Activated CD8-positive, alpha-beta memory T cell treated with anti-CD3 and anti-CD28 coated beads for 36 hours (primary cell): ENCODE results near the gene THADA. TPM values are rescaled to one million over a fixed set of nuclear protein-coding genes. Genes with fewer than 3 reads are reported as not detected.
"Not testable (repeated sequence)": the region's sequence is repeated elsewhere in the genome, so short reads cannot be mapped to it uniquely, and the experiment has no call there.

Source experiments
- CTCF ChIA-PET: fragments of 350-600 bp; sonication (Branson Sonifier 250); formaldehyde crosslinking; loops from one replicate; lab custom pipeline; 2021; ENCODE audit warnings: antibody characterized with exemption; lab: Charles Lee
- POLR2A ChIA-PET: fragments of 350-600 bp; sonication (Branson Sonifier 250); formaldehyde crosslinking; loops from one replicate; lab custom pipeline; 2021; ENCODE audit warnings: antibody characterized with exemption; lab: Charles Lee
- total RNA-seq, 2 experiments: library from RNA; stranded (reverse); gene quantifications; one replicate each; pipeline ENCODE4 v1.2.3, GENCODE V29; 2021

THADA gene
- total RNA-seq, 2 experiments from 2014 or later, result 52.7 to 54.2 TPM

DNA sequence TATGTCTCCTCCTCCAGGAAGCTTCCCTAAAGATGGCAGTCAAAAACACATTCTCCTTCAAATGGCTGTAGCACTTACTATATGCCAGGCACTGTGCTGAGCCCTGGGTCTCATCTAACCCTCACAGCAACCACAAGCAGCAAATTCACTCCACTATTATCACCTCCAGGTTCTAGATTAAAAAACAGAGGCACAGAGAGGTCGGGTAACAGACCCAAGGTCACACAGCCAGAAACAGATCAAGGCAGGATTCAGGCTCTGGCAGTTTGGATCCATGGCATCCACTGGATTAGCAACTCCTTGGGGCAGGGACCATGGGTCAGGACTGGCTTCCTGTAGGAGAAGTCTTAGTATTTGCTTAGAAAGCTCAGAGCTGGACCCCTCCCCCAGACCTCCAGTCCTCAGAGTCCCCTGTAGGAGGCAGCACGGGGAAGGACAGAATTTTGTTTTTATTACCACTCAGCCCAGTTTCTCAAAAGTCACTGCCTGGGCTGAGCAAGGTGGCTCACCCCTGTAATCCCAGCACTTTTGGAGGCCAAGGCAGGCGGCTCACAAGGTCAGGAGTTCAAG, 403.8 kb downstream of the THADA start:
- CTCF ChIA-PET, result interaction anchor here (0.8 to 1.0 kb wide), 2 partner anchors 32 to 52 kb away, joined by 3 read pairs; no protein-coding TSS in a partner anchor
- POLR2A ChIA-PET, result interaction anchor here (0.6 to 1.2 kb wide), 3 partner anchors 12 to 60 kb away, joined by 3 read pairs; no protein-coding TSS in a partner anchor

DNA sequence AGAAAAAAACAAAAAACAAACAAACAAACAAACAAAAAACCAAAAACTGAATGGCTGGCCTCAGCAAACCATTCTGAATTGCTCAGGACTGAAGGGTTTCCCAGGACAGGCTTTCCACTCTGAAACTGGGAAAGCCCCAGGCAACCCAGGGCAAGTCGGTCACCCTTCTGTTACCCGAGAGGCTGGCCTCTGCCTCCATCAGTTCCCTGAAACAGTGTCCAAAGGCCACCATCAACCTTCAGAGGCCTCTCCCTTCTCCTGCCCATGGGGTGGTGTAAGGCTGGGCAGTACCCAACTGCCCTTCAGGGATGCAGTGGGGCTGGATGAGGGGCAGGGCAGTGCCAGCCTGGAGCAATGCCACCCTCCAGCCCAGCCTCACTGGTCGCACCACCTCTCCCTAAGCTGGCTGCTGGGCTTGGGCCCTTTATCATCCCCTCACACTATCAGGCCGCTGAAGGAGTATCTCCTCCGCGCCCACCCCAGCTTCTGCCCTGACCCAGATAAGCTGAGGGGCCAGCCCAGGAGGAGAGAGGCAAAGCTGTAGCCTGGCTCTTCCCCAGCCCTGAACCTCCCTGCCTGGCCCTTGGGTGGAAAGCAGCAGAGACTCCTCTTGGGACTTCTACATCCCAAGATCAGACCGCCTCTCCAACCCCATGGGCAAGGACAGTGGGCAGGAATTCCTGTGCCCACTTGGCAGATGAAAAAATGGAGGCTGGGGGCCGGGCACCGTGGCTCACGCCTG, 405.4 kb downstream of the THADA start:
- ChIA-PET POLR2A (interaction anchor here (0.6 kb wide), 1 partner anchor 22 kb away, joined by 5 read pairs; no protein-coding TSS in a partner anchor), CTCF (no interaction called here)

DNA sequence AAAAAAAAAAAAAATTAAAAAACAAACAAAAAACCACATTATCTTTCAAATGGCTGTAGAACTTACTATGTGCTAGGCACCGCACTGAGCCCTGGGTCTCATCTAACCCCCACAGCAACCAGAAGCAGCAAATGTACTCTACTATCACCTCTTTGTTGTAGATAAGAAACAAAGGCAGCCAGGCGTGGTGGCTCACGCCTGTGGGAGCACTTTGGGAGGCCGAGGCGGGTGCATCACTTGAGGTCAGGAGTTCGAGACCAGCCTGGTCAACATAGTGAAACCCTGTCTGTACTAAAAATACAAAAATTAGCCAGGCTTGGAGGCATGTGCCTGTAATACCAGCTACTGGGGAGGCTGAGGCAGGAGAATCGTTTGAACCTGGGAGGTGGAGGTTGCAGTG, 406.0 kb downstream of the THADA start:
- POLR2A ChIA-PET, result not testable (repeated sequence)
- CTCF ChIA-PET, result interaction anchor here (0.6 kb wide), 1 partner anchor 244 kb away, joined by 3 read pairs; no protein-coding TSS in a partner anchor

DNA sequence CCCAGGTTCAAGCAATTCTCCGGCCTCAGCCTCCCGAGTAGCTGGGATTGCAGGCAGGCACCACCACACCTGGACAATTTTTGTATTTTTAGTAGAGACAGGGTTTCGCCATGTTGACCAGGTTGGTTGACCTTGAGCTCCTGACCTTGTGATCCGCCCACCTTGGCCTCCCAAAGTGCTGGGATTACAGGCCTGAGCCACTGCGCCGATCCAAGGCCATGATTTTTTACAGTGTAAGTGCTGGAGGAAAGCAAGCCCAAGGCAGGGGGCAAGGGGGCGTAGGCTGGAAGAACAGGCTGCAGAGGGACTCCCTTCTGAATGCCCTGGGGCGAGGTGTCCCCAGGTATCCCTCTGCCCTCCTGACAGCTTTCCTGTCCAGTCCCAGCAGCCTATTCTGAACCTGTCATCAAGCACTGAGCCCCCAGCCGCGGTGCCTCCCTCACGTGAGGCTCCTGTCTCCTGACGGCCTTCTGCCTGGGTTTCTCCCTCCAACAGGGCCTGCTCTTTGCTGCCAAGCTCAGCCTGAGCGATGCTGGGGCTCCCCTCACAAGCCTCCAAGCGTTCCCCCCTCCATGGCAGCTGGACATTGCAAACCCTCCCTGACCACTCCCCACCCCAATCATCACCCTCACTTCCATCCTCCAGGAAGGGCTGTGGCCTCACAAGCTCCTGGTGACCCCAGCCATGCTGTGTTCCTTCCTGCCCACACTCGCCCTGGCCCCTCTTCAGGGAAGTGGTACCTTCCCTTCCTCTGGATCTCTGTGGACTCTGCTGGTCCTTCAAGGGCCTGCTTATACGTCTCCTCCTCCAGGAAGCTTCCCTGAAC, 407.1 kb downstream of the THADA start:
- POLR2A ChIA-PET, result interaction anchor here (0.6 kb wide), 1 partner anchor 31 kb away, joined by 4 read pairs; no protein-coding TSS in a partner anchor
- CTCF ChIA-PET, result interaction anchor here (0.7 to 1.1 kb wide), 2 partner anchors 40 kb away, joined by 3 to 5 read pairs; no protein-coding TSS in a partner anchor

DNA sequence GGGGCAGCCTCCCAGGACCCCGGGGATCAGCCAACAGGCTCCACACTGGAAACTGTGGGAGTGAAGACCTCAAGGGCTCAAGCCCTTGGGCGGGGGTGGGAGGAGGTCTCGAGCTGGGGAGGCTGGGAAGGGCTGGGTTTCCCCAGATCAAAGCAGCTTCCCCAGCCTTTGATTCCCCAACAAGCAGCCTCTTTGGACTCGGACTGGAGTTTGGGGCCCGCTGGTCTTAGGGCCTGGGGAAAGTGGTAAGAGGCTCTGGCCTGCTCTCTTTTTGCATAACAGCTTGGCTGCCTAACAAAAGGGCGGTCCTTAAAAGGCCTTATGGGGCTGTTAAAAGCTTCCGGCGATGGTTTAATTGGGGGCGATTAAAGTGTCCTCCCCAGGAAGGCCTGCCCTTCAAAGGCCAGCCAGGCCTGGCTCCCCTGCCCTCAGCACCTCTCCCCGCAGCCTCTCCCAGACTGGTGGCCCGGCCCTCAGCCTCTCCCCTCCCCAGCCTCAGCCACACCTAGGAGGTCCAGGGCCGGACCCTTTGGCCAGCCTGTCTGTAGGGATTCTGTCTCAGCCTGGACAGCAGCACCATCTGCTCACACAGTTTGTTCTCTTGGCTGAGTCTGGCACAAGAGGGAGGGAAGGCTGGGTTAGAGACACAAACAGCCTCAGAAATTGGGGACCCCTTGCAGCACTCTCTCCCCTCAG, 409.0 kb downstream of the THADA start:
- ChIA-PET POLR2A (no interaction called here), CTCF (interaction anchor here (0.9 to 1.1 kb wide), 3 partner anchors 14 to 60 kb away, joined by 3 to 5 read pairs (median 3); no protein-coding TSS in a partner anchor)

DNA sequence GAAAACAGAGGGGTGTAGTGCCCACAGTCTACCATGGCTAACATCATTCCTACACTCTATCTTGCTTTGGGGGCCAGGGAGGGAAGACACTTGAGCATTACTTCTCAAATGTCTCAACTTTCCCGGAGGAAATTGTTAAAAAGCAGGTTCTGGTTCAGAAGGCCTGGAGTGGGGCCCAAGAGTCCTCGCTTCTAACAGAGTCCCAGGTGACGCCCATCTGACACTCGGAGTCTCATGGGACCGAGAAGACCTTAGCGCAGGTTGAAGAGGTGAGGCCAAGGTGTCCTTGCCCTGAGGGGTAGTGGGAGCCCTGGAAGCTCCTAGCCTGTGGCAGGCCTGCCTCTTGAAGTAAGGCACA, 409.5 kb downstream of the THADA start:
- CTCF ChIA-PET, result interaction anchor here (1.1 kb wide), 1 partner anchor 16 kb away, joined by 5 read pairs; no protein-coding TSS in a partner anchor
- POLR2A ChIA-PET, result no interaction called here

GRCh38 chr2:43185146-43185545, 410.7 kb downstream of the THADA start:
- CTCF ChIA-PET, result interaction anchor here (0.9 to 1.7 kb wide), 2 partner anchors 10 to 51 kb away, joined by 3 to 5 read pairs; no protein-coding TSS in a partner anchor
- POLR2A ChIA-PET, result no interaction called here

DNA sequence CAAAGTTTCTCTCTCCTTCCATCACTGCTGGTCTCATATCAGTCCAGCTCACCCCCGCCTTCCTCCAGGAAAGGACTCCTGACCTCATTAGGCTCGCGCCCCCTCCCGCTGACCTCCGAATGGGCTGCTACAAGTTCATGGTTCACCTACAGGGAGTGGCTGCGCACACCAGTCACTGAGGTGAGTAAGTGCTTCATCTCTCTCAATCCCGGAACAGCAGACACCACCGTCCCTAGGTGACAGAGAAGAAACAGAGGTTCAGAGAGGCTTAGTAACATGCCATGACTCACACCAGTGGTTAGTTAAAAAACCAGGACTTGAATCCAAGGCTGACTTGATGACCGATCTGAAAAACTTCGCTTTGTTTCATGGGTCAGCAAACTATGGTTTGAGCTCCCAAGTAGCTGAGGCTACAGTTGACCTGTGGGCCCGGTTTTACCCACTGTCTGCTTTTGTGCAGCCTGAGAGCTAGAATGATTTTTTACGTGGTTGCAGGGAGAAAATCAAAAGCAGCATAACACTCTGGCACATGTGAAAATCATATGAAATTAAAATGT, 411.4 kb downstream of the THADA start:
- POLR2A ChIA-PET, result no interaction called here
- CTCF ChIA-PET, result interaction anchor here (0.9 to 1.7 kb wide), 2 partner anchors 10 to 50 kb away, joined by 3 to 5 read pairs; no protein-coding TSS in a partner anchor

- POLR2A ChIA-PET, result interaction anchor here (0.7 kb wide), 1 partner anchor 9 kb away, joined by 5 read pairs; no protein-coding TSS in a partner anchor
- CTCF ChIA-PET, result interaction anchor here (0.6 to 1.7 kb wide), 3 partner anchors 9 to 518 kb away, joined by 3 to 5 read pairs (median 3); no protein-coding TSS in a partner anchor
Measured at GRCh38 chr2:43183743-43184142, 412.1 kb downstream of the THADA start.

DNA sequence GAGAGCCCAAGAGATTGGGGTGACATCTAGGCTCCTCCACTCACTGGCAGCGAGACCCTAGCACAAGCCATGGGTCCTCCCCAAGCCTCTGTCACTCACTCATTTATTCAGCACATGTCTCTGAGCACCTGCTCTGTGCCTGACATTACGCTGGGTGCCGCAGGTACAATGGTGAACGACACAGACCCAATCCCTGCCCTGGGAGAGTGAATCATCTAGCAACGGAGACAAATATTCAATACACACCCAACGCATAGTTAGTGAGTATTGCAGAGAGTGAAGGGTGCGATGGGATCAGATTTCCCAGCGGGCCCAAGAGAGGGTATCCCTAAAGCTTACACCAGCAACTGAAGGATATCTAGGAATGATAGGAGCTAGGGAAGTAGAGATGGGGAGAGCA, 414.9 kb downstream of the THADA start:
- CTCF ChIA-PET, result interaction anchor here (3.6 kb wide), 1 partner anchor 11 kb away, joined by 16 read pairs; no protein-coding TSS in a partner anchor
- POLR2A ChIA-PET, result interaction anchor here (0.5 kb wide), 1 partner anchor 11 kb away, joined by 3 read pairs; no protein-coding TSS in a partner anchor

Other genes starting within 250 kb of the THADA start
- under 1 TPM; 0.50 to 0.70 TPM for gene PLEKHH2, start 41.2 kb upstream of the THADA start, total RNA-seq
- gene C1GALT1C1L, start 80.4 kb upstream of the THADA start, total RNA-seq, result under 1 TPM in 1 of 2 experiments, not detected in 1; 0.21 TPM
- gene DYNC2LI1, start 178.0 kb upstream of the THADA start, total RNA-seq, result 10 to 100 TPM; 11.8 to 13.1 TPM
- not detected for gene ABCG5, start 242.8 kb upstream of the THADA start, total RNA-seq
- gene ABCG8, start 242.9 kb upstream of the THADA start, total RNA-seq, result not detected